Cardiac fibroblast (primary cell): ENCODE results near the gene GTF2H2C.
"Not testable (repeated sequence)": the region's sequence is repeated elsewhere in the genome, so short reads cannot be mapped to it uniquely, and the experiment has no call there.

Experiments used
- DNase-seq, 2 donors: peaks; one replicate each; pipeline versions ENCODE4 v3.0.0 to v3.0.0-alpha.2; 2010; ENCODE audit warnings: low read depth in 2 of 2
- H3K4me3 ChIP-seq, 2 donors: replicated peaks in 1 of 2; 1 replicate in 1 of 2; 2 replicates in 1 of 2; pipeline ENCODE4 v1.5.1; 2011; ENCODE audit warnings: low read depth in 2 of 2, low read length in 2 of 2, mild to moderate bottlenecking in 2 of 2, moderate library complexity in 1 of 2
- TF ChIP-seq, protein P1 (sequence below): IDR thresholded peaks from one replicate; pipeline ENCODE4 v1.5.1; 2011; ENCODE audit warnings: low read depth, mild to moderate bottlenecking, low read length, inconsistent platforms

The GTF2H2C gene

DNA sequence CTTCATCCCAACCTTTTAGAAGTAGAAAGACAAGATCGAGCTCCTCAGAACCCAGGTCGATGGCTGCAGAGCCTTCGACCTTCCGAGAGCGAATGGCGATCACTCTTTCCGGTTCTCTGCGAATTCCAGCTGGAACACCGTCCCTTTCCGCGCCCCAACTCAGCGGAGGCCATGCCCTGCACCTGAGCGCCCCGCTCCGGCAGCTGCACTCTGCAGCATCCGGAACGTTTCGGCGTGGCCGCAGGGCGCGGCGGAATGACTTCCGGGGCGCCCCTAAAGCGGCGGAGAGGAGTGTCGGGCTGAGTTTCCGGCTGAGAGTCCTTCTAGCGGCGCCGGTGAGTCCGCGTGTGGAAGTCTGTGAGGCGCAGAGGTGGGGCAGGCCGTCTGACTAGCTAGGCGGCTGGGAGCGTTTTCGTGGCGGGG, at the start of gene GTF2H2C:
GTF2H2C (plus strand) TSS at position 284 of the 423 bp plus-strand sequence. CDS start 4,942 bp downstream, outside the sequence.
- H3K4me3 ChIP-seq = peak within 1 kb of the TSS; percentile 42 to 50
- peak; percentile 73 to 77 for DNase-seq

DNA sequence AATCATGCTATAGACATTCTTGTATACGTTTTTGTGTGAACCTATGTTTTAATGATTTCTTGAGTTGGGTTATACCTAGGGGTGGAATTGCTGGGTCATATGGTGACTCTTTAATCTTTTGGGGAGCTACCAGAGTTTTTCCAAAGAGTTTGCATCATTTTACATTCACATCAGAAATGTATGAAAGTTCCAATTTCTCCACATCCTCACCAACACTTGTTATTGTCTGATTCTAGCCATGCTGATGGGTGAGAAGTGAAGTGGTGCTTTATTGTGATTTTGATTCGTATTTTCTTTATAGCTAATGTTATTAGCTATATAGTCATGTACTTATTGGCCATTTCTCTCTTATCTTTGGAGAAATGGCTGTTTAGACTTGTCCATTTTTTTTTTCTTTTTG, 49.3 kb upstream of the GTF2H2C start:
- TF ChIP-seq, protein P1, sequence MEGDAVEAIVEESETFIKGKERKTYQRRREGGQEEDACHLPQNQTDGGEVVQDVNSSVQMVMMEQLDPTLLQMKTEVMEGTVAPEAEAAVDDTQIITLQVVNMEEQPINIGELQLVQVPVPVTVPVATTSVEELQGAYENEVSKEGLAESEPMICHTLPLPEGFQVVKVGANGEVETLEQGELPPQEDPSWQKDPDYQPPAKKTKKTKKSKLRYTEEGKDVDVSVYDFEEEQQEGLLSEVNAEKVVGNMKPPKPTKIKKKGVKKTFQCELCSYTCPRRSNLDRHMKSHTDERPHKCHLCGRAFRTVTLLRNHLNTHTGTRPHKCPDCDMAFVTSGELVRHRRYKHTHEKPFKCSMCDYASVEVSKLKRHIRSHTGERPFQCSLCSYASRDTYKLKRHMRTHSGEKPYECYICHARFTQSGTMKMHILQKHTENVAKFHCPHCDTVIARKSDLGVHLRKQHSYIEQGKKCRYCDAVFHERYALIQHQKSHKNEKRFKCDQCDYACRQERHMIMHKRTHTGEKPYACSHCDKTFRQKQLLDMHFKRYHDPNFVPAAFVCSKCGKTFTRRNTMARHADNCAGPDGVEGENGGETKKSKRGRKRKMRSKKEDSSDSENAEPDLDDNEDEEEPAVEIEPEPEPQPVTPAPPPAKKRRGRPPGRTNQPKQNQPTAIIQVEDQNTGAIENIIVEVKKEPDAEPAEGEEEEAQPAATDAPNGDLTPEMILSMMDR = no peak
- H3K4me3 ChIP-seq = no peak overlapping the region
- no peak for DNase-seq

DNA sequence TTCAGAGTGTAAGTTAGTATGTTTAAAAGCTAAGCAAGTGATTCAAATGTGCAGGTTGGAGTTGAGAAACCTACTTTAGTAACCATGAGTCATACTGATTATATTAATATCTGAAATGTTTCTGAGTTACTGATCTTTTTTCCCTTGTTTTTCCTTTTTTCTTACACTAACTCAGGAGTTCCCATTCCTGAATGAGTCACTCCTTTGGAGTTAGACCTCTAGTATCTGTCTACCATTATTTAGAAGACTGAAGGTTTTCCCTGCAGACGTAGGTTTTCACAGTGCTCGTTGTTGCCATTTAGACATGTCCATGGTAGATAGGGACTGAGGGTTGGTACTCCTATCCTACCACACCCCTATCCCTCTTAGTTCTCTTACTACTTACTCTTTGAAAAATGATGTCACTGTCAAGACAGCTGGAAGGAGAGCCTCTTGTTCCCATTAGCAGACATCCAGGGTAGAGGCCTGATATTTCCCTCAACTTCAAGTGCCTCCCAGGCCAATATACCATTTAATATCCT, 47.2 kb upstream of the GTF2H2C start:
- no peak overlapping the region for H3K4me3 ChIP-seq
- peak; percentile 68 to 76 for DNase-seq
- TF ChIP-seq, protein P1 = no peak

DNA sequence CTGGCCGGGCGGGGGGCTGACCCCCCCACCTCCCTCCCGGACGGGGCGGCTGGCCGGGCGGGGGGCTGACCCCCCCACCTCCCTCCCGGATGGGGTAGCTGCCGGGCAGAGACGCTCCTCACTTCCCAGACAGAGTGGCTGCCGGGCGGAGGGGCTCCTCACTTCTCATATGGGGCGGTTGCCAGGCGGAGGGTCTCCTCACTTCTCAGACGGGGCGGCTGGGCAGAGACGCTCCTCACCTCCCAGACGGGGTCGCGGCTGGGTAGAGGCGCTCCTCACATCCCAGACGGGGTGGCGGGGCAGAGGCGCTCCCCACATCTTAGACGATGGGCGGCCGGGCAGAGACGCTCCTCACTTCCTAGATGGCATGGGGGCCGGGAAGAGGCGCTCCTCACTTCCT, 44.4 kb upstream of the GTF2H2C start:
- DNase-seq, H3K4me3 ChIP-seq: not testable (repeated sequence)

DNA sequence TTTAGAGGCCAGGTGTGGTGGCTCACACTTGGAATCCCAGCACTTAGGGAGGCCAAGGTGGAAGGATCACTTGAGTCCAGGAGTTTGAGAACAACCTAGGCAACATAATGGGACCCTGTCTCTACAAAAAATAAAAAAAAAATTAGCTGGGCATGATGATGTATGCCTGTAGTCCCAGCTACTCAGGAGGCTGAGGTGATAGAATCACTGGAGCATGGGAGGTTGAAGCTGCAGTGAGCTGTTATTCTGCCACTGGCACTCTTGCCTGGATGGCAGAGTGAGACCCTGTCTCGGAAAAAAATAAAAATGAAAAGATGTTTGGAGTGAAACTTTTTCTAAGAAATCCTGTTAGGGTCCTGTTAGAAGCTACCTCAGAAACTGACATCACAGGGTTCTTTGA, 43.2 kb upstream of the GTF2H2C start:
- TF ChIP-seq, protein P1 = no peak
- H3K4me3 ChIP-seq = no peak overlapping the region
- DNase-seq = no peak

DNA sequence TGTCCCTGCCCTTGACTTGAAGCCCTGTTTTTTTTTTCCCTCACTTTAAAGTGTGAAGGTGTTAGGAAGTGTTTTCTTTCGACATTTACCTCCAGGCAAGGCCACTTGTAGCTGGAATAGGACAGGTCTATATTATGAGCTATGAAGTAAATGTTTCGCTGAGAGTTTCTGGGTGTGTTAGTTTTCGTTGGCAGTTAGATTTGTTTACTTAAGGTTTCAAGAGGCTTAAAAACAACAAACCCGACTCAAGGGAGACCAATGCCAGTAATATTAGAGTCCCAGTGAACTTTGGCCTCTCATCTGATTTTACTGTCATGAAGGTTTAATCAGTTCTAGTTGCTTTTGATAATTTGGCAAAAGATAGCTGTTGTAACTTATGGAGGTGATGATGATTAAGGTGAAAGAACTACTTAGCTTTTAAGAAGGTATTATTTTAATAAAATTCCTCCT, 42.2 kb upstream of the GTF2H2C start:
- TF ChIP-seq, protein P1 = no peak
- no peak overlapping the region for H3K4me3 ChIP-seq
- peak; percentile 41 to 80 for DNase-seq

DNA sequence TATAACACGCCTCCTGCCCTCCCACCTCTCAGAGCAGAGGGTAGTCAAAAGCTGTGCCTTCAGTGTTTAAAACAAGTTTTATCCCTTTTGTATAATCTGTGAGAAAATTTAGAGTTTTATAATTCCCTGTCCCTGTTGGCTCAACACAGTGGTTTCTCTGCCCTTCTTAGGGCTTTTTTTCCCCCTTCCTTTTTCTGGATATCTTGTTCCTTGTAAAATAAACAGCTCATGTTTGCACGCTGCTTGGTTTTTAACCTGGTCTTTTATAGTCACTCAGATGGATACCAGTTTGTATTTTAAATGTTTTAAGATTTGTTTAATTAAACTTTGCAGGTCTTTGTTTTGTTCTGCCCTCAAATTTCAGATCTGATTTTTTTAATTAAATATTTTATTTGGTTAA, 40.7 kb upstream of the GTF2H2C start:
- TF ChIP-seq, protein P1 = no peak
- DNase-seq = no peak
- no peak overlapping the region for H3K4me3 ChIP-seq

DNA sequence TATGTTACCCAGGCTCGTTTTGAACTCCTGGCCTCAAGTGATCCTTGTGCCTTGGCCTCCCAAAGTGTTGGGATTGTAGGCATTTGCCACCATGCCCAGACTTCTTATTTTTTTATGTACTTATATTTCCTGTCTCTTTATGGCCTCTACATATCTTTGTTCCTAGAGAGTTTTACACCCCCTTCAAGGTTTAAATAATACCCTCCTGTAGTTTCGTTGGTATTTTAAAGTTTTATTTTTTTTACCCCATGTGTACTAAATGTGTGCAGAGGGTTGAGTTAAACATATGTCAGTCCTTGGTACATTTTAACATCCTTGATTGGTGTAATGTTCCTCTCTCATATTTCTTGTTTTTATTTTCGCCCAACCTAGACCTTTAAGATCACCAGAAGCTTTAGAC, 38.0 kb upstream of the GTF2H2C start:
- no peak for DNase-seq
- H3K4me3 ChIP-seq = no peak overlapping the region
- TF ChIP-seq, protein P1 = no peak
